CD14-positive monocyte (primary cell): ENCODE data around the gene PBX3. TPM values are rescaled to one million over a fixed set of nuclear protein-coding genes. Genes with fewer than 3 reads are reported as not detected.

Experiments used
- DNase-seq, 3 donors: peaks; one replicate each; pipeline ENCODE4 v3.0.0-alpha.2; 2011 to 2022
- H2AFZ ChIP-seq: 2 replicates; pipeline ENCODE4 v1.6.0; 2012; ENCODE audit warnings: mild to moderate bottlenecking, low read depth, low read length, inconsistent platforms; ENCODE audit not compliant: insufficient read depth, poor library complexity, severe bottlenecking
- H3K27ac ChIP-seq, 2 donors: 1 replicate in 1 of 2; 2 replicates in 1 of 2; pipeline ENCODE4 v1.5.1; 2012 to 2013; ENCODE audit warnings: low read length in 2 of 2, control low read depth in 1 of 2, inconsistent platforms in 1 of 2, low read depth in 1 of 2, mild to moderate bottlenecking in 1 of 2
- H3K27me3 ChIP-seq, 2 donors: one replicate each; pipeline versions ENCODE4 v1.6.0 to v1.6.1; 2011 to 2013; ENCODE audit warnings: low read length in 2 of 2; ENCODE audit not compliant: control insufficient read depth in 2 of 2, insufficient read depth in 2 of 2
- H3K36me3 ChIP-seq, 2 donors: replicated peaks in 1 of 2; 1 replicate in 1 of 2; 2 replicates in 1 of 2; pipeline versions ENCODE4 v1.5.1 to v1.6.1; 2012 to 2013; ENCODE audit warnings: low read length in 2 of 2, control low read depth in 1 of 2, inconsistent platforms in 1 of 2, mild to moderate bottlenecking in 1 of 2; ENCODE audit not compliant: insufficient read depth in 2 of 2, control insufficient read depth in 1 of 2
- H3K4me1 ChIP-seq, 2 donors: 1 replicate in 1 of 2; 2 replicates in 1 of 2; pipeline versions ENCODE4 v1.5.1 to v1.6.1; 2012 to 2013; ENCODE audit warnings: low read length in 2 of 2, control low read depth in 1 of 2, inconsistent platforms in 1 of 2, mild to moderate bottlenecking in 1 of 2, moderate library complexity in 1 of 2; ENCODE audit not compliant: insufficient read depth in 2 of 2, control insufficient read depth in 1 of 2
- H3K4me2 ChIP-seq: replicated peaks from 2 replicates; pipeline ENCODE3; 2012; ENCODE audit warnings: low read length, moderate library complexity, mild to moderate bottlenecking; ENCODE audit not compliant: poor library complexity, severe bottlenecking; ENCODE audit errors: extremely low read depth
- H3K4me3 ChIP-seq, 3 experiments: fragments of 200-600 bp in 1 of 3; sonication (generic) in 1 of 3; replicated peaks in 1 of 3; 1 replicate in 2 of 3; 2 replicates in 1 of 3; pipeline ENCODE4 v1.5.1; 2011 to 2013; ENCODE audit warnings: low read length in 3 of 3, mild to moderate bottlenecking in 3 of 3, control low read depth in 2 of 3, low read depth in 2 of 3, inconsistent platforms in 1 of 3, moderate library complexity in 1 of 3
- H3K79me2 ChIP-seq: 2 replicates; pipeline ENCODE4 v1.6.0; 2012; ENCODE audit warnings: mild to moderate bottlenecking, control low read depth, inconsistent platforms, low read length, moderate library complexity; ENCODE audit not compliant: insufficient read depth
- H3K9ac ChIP-seq: 2 replicates; pipeline ENCODE4 v1.6.0; 2017; ENCODE audit warnings: low read length, mild to moderate bottlenecking; ENCODE audit not compliant: insufficient read depth, poor library complexity, severe bottlenecking
- H3K9me3 ChIP-seq, 2 donors: replicated peaks in 1 of 2; 1 replicate in 1 of 2; 2 replicates in 1 of 2; pipeline versions ENCODE4 v1.5.1 to v1.6.1; 2012 to 2013; ENCODE audit warnings: low read length in 2 of 2, control low read depth in 1 of 2; ENCODE audit not compliant: control insufficient read depth in 1 of 2, insufficient read depth in 1 of 2
- H4K20me1 ChIP-seq: 2 replicates; pipeline ENCODE4 v1.6.0; 2012; ENCODE audit warnings: mild to moderate bottlenecking, low read length, control low read depth, moderate library complexity; ENCODE audit not compliant: insufficient read depth
- H3K27ac Mint-ChIP-seq, 7 donors: one replicate each; pipeline ENCODE4 v1.8.0; 2020; ENCODE audit warnings: mild to moderate bottlenecking in 7 of 7, mixed read lengths in 7 of 7, moderate library complexity in 6 of 7, inconsistent platforms in 2 of 7
- H3K27me3 Mint-ChIP-seq, 3 donors: one replicate each; pipeline ENCODE4 v1.8.0; 2021 to 2022; ENCODE audit warnings: low read depth in 3 of 3, mild to moderate bottlenecking in 3 of 3, mixed read lengths in 3 of 3, moderate library complexity in 3 of 3, inconsistent platforms in 1 of 3
- H3K36me3 Mint-ChIP-seq, 2 donors: one replicate each; pipeline ENCODE4 v1.8.0; 2020; ENCODE audit warnings: mixed read lengths in 2 of 2, inconsistent platforms in 1 of 2, mild to moderate bottlenecking in 1 of 2
- H3K4me1 Mint-ChIP-seq: one replicate; pipeline ENCODE4 v1.8.0; 2020; ENCODE audit warnings: mild to moderate bottlenecking, mixed read lengths
- H3K4me3 Mint-ChIP-seq, 2 donors: one replicate each; pipeline ENCODE4 v1.8.0; 2020; ENCODE audit warnings: mild to moderate bottlenecking in 2 of 2, mixed read lengths in 2 of 2, moderate library complexity in 1 of 2
- H3K9me3 Mint-ChIP-seq, 7 donors: one replicate each; pipeline ENCODE4 v1.8.0; 2020 to 2022; ENCODE audit warnings: mixed read lengths in 7 of 7, mild to moderate bottlenecking in 6 of 7, moderate library complexity in 6 of 7, inconsistent platforms in 2 of 7
- WGBS: methylation state at CpG from one replicate; pipeline ENCODE4 v1.1.5; 2013; ENCODE audit warnings: missing lambda C conversion rate; ENCODE audit not compliant: insufficient coverage; 5-methylcytosine and 5-hydroxymethylcytosine counted together
- intact Hi-C, 2 donors: fragments of 100-400 bp; cut with micrococcal nuclease; formaldehyde crosslinking; loops; one replicate each; pipeline versions ENCODE4 v1.15.0 to v1.15.1; 2023
- polyA plus RNA-seq, 3 donors: library from polyadenylated mRNA; depleted of rRNA in 1 of 3; unstranded in 2 of 3; stranded (reverse) in 1 of 3; fragments of 300-500 nt in 2 of 3; fragments of >200 nt in 1 of 3; fragmentation: Illumina TruSeq in 2 of 3; gene quantifications; 1 replicate in 2 of 3; 2 replicates in 1 of 3; pipeline ENCODE4 v1.2.3, GENCODE V29; 2012 to 2021
- TF ChIP-seq, protein P1 (sequence below): fragments of 200-600 bp; IDR thresholded peaks from one replicate; pipeline ENCODE4 v1.8.0; 2022; ENCODE audit warnings: antibody characterized with exemption, mild to moderate bottlenecking

Gene PBX3
- polyA plus RNA-seq, 3 donors, result 6.6 to 22.7 (median 7.1) TPM

DNA sequence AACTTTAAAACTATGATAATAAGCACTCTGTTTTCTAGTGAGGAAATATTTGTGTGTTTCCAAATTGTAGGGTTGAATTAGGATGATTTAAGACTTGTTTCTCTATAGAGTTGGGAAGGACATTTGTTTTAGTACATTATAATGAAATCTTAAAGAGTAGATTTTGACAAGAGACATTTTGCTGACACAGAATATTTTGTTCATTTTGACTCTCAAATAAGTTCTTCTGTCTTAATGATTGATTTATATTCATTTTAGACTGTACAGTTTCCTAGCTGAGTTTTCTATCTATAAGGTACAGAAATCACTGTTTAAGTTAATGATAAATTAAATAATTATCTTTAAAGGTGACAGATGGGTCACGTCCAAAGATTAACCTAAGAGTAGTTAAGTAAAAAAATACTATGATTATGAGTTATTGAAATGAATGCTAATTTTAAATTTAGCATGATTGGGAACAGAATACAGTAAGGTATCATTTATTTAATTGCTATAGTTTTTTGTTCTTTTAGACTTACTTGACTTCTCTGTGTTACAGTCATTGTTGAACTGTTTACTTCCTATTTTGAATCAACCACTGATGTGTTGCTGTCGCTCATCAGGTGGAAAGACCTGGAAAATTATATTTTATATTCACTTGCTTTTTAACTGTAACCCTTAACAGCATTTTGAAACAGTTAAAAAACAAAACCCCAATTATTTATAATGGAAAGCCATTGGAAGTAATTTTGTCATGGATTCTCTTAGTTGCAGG is 19.5 kb downstream of the PBX3 start:
- Mint-ChIP-seq H3K9me3 (no peaks in the 10 kb centered on the region), H3K27me3 (no peaks in the 10 kb centered on the region), H3K36me3 (peaks cover 2 to 5% of the 10 kb centered on the region in 2 donors), H3K27ac (no peak overlapping the region), H3K4me1 (peaks cover 26% of the 10 kb centered on the region), H3K4me3 (no peak overlapping the region)
- Histone ChIP-seq H3K36me3 (no peaks in the 10 kb centered on the region), H3K4me3 (no peak overlapping the region), H3K27ac (no peak overlapping the region), H2AFZ (no peak overlapping the region), H3K9ac (no peak overlapping the region), H3K4me1 (peaks cover 12 to 16% of the 10 kb centered on the region in 2 donors), H3K4me2 (no peak overlapping the region), H4K20me1 (no peaks in the 10 kb centered on the region), H3K27me3 (no peaks in the 10 kb centered on the region), H3K9me3 (no peaks in the 10 kb centered on the region), H3K79me2 (peaks cover 60% of the 10 kb centered on the region)
- TF ChIP-seq, protein P1, sequence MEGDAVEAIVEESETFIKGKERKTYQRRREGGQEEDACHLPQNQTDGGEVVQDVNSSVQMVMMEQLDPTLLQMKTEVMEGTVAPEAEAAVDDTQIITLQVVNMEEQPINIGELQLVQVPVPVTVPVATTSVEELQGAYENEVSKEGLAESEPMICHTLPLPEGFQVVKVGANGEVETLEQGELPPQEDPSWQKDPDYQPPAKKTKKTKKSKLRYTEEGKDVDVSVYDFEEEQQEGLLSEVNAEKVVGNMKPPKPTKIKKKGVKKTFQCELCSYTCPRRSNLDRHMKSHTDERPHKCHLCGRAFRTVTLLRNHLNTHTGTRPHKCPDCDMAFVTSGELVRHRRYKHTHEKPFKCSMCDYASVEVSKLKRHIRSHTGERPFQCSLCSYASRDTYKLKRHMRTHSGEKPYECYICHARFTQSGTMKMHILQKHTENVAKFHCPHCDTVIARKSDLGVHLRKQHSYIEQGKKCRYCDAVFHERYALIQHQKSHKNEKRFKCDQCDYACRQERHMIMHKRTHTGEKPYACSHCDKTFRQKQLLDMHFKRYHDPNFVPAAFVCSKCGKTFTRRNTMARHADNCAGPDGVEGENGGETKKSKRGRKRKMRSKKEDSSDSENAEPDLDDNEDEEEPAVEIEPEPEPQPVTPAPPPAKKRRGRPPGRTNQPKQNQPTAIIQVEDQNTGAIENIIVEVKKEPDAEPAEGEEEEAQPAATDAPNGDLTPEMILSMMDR, result no peak
- no CpG with 5 or more reads among the region's 2 CpGs for WGBS
- no peak for DNase-seq
- intact Hi-C loops, result no loop called here

DNA sequence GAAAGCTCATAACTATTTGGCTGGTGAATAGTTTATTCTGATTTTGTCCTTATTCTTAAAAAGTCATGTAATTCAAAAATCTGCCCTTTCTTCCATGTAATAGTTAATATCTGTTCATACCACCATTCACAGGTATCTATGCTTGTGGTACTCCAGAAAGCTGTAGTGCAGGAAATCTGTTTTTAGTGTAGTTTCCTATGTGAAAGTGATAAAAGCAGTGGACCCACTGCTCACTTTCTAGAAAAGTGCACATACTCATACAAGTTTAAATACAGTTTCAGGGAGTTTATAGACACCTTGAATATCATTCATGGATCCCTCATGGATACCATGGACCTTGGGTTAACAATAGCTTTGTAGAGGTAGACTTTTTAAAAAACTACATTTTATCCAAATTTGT is 20.2 kb downstream of the PBX3 start:
- Mint-ChIP-seq H3K36me3 (peaks cover 3 to 5% of the 10 kb centered on the region in 2 donors), H3K9me3 (no peaks in the 10 kb centered on the region), H3K4me1 (peaks cover 19% of the 10 kb centered on the region), H3K4me3 (no peak overlapping the region), H3K27me3 (no peaks in the 10 kb centered on the region), H3K27ac (no peak overlapping the region)
- no peak overlapping the region for H3K4me3 ChIP-seq
- H4K20me1 ChIP-seq, result no peaks in the 10 kb centered on the region
- peaks cover 67% of the 10 kb centered on the region for H3K79me2 ChIP-seq
- H3K27me3 ChIP-seq, result no peaks in the 10 kb centered on the region
- no peaks in the 10 kb centered on the region for H3K9me3 ChIP-seq
- no peak overlapping the region for H3K27ac ChIP-seq
- H3K9ac ChIP-seq, result no peak overlapping the region
- intact Hi-C loops, result no loop called here
- DNase-seq, result no peak
- H2AFZ ChIP-seq, result no peak overlapping the region
- H3K36me3 ChIP-seq, result no peaks in the 10 kb centered on the region
- peaks cover 7 to 9% of the 10 kb centered on the region in 2 donors for H3K4me1 ChIP-seq
- TF ChIP-seq, protein P1, result no peak
- H3K4me2 ChIP-seq, result no peak overlapping the region
